ENCODE data around the gene UROD. TPM values are rescaled to one million over a fixed set of nuclear protein-coding genes. Genes with fewer than 3 reads are reported as not detected.

Gene UROD
- total RNA-seq, 2 donors from 2014 or later, result 41.7 to 43.5 TPM

DNA sequence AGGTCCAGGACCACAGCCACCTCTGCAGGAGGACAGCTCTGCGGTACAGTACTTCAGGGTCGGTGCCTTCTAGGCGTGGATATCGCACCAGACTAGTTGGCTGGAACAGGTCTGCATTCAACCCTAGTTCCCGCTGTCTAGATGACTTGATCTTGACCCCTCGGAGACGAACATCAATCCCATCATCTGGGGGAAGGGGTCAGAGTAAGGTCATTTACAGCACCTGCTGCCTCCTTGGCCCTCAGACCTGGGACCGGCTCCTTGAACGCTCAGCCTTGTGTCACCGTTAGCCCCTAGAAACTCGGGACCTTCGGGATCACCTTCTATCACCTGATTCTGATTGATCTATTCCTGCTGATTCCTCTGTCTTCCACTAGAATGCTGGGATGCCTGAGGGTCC is 3.5 kb upstream of the UROD start:
- no peaks in the 10 kb centered on the region for H3K9me3 ChIP-seq
- no peak overlapping the region for H3K27ac ChIP-seq
- H3K36me3 ChIP-seq, result peaks cover 33% of the 10 kb centered on the region
- intact Hi-C loops (cut with DNase I), result no loop called here
- no peak overlapping the region for H3K4me3 ChIP-seq
- no peaks in the 10 kb centered on the region for H3K27me3 ChIP-seq
- TF ChIP-seq, protein P1, sequence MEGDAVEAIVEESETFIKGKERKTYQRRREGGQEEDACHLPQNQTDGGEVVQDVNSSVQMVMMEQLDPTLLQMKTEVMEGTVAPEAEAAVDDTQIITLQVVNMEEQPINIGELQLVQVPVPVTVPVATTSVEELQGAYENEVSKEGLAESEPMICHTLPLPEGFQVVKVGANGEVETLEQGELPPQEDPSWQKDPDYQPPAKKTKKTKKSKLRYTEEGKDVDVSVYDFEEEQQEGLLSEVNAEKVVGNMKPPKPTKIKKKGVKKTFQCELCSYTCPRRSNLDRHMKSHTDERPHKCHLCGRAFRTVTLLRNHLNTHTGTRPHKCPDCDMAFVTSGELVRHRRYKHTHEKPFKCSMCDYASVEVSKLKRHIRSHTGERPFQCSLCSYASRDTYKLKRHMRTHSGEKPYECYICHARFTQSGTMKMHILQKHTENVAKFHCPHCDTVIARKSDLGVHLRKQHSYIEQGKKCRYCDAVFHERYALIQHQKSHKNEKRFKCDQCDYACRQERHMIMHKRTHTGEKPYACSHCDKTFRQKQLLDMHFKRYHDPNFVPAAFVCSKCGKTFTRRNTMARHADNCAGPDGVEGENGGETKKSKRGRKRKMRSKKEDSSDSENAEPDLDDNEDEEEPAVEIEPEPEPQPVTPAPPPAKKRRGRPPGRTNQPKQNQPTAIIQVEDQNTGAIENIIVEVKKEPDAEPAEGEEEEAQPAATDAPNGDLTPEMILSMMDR (IDR thresholded peaks at IDR 0.05), result no peak
- no peak overlapping the region for H3K9ac ChIP-seq (ENCODE audit: low read depth in 2 of 2, low read length in 2 of 2)
- no peak for DNase-seq
- H3K4me1 ChIP-seq, result peaks cover 12% of the 10 kb centered on the region

DNA sequence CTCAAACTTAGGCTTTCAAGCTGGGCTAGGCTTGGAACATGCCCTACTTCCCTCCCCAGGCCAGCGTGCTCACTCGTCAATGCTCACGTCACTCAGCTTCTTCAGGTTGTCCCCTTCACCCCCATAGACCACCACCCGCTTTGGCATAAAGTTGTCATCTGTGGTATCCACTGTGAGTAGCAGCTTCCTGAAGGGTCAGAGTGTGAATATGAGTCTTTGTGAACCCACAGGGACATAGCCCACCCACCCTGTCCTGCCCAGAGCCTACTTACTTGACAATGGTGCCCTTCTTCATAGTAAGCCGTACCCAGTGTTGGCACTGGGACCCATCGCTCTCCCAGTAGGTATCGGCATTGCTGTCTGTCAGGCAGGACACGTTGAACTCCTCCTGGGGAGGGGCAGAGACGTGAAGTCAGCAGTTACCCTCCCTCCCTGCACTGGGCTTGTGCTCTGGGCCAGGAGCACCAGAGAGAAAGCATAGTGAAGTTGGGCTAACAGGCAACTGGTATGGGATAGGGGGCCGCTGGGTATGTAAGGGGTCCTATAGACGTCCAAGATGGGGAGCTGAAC is 2.7 kb upstream of the UROD start:
- H3K9me3 ChIP-seq, result no peaks in the 10 kb centered on the region

DNA sequence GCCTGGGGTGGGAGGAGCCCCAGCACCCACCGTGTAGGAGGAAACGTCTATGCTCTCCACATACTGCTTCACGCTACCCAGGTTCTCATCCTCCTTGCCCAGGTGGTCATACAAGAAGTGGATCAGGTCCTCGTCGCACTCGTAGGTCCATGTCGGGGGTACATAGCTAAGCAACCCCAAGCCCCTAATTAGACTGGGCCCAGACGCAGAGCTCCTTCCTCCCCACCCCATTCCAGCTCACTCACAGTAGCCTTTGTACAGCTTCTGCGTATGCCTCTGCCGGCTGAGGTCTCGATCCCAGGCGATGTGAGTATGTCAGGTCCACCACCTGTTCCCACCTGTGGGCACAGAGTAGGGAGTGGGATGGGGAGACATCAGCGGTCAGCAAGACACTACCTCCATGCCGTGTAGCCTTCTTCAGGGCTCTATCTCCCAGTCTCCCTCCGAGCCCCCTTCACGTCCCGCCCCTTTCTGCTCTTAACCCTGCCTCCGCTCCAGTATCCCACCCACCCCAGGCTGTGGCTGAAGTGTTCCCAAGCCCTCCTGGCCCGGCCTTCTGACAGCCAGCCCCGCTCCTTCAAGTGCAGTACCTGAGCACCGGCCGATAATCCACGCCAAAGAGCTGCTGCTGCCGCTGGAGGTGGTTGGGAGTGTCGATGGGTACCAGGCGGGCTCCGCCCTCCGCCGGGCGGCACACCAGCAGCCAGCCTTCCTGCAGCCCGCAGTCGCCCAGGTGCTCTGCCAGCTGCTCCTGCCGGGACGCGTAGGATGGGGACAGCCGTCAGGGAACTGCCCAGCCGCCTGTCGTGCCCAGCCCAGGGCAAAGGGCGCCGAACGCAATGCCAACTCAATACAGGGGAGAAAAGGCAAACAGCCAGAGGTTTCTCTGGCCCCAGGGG is 1.8 kb upstream of the UROD start:
- H3K4me3 ChIP-seq, result peak overlapping the region; percentile 90
- peak; percentile 81 for DNase-seq
- no peaks in the 10 kb centered on the region for H3K9me3 ChIP-seq
- no peaks in the 10 kb centered on the region for H3K27me3 ChIP-seq
- peak overlapping the region; percentile 76 to 84 for H3K9ac ChIP-seq (ENCODE audit: low read depth in 2 of 2, low read length in 2 of 2)
- TF ChIP-seq, protein P1 (IDR thresholded peaks at IDR 0.05), result no peak
- intact Hi-C loops (cut with DNase I), result loop anchor here (5.0 kb wide), 1 partner anchor 482 kb away; the partner anchor contains the start of gene TESK2
- peak overlapping the region; percentile 75 for H3K27ac ChIP-seq
- H3K36me3 ChIP-seq, result peaks cover 31% of the 10 kb centered on the region
- H3K4me1 ChIP-seq, result peaks cover 12% of the 10 kb centered on the region

More for the DNA sequence above, 2.7 kb upstream of the UROD start:
- Histone ChIP-seq H3K4me1 (peaks cover 12% of the 10 kb centered on the region), H3K4me3 (no peak overlapping the region), H3K9ac (ENCODE audit: low read depth in 2 of 2, low read length in 2 of 2) (peak overlapping the region; percentile 8 to 76), H3K27ac (no peak overlapping the region), H3K27me3 (no peaks in the 10 kb centered on the region), H3K36me3 (peaks cover 33% of the 10 kb centered on the region)
- intact Hi-C loops (cut with DNase I), result no loop called here
- no peak for DNase-seq
- TF ChIP-seq, protein P1 (IDR thresholded peaks at IDR 0.05), result no peak

DNA sequence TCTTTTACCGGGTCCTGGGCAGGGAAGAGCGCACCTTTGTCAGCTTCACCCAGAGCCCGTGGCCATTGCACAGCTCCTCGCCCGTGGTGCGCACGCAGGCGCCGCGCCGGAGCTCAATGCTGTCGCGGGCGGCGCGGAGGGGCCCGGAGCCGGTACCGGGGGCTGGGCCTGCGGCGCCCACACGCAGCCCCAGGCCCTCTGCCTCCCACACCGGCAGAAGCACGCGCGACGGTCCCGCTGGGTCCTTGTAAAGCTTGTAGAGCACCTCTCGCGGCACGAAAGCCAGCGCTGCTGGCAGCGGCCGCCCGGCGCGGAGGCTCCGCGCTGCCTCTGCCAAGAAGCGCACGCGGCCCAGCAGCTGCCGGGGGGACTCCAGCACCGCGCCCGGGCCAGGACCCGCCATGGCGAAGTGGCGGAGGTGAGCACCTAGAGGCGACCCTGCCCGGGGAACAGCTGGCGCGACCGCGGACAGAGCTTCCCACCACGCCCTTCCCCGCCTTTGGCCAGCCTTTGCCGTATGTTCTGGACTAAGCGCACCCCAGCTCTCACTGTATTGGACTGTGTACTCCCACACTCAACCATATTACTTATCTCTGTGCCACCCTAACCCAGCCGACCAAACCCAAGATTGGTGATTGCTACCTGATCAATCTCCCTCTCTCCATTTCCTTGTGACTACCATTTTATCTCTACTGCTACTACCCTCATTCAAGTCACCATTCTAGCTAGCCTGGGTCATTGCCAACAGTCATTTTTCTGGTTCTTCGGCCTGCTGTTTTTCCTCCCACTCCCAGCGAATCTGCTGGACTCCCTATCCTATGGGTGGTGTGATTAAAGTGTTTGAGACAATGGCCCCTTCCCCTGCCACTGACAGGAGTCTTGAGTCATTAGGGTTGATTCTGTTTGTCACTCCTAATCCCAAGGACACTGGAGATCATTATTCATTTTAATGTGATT is 921 bp upstream of the UROD start, which contains the start of gene HECTD3:
HECTD3 (minus strand) TSS at position 470 of the 957 bp plus-strand sequence; CDS start at position 403, 67 bp downstream.
- no peaks in the 10 kb centered on the region for H3K9me3 ChIP-seq
- peak within 1 kb of the TSS; percentile 75 for H3K27ac ChIP-seq
- H3K27me3 ChIP-seq, result no peaks in the 10 kb centered on the region
- intact Hi-C loops (cut with DNase I), result loop anchor here (5.0 kb wide), 1 partner anchor 481 kb away; the partner anchor contains the start of gene TESK2
- peak within 1 kb of the TSS; percentile 76 to 84 for H3K9ac ChIP-seq (ENCODE audit: low read depth in 2 of 2, low read length in 2 of 2)
- H3K4me1 ChIP-seq, result peaks cover 12% of the 10 kb centered on the region
- peak within 1 kb of the TSS; percentile 90 for H3K4me3 ChIP-seq
- DNase-seq, result peak; percentile 93
- peaks cover 26% of the 10 kb centered on the region for H3K36me3 ChIP-seq
- TF ChIP-seq, protein P1 (IDR thresholded peaks at IDR 0.05), result no peak
